Endothelial cell of umbilical vein (primary cell): ENCODE measurements around the gene NOTCH1.

Experiments
- CTCF ChIP-seq, 2 donors: IDR thresholded peaks; 1 replicate in 1 of 2; 2 replicates in 1 of 2; pipeline ENCODE4 v1.5.1; 2011; ENCODE audit warnings: low read length in 2 of 2, mild to moderate bottlenecking in 2 of 2, moderate library complexity in 2 of 2, control low read depth in 1 of 2, inconsistent platforms in 1 of 2, low read depth in 1 of 2; ENCODE audit not compliant: insufficient read depth in 1 of 2; ENCODE audit errors: extremely low read depth in 1 of 2
- POLR2A ChIP-seq: IDR thresholded peaks from 2 replicates; pipeline ENCODE4 v1.6.1; 2012; ENCODE audit warnings: low read depth, mild to moderate bottlenecking, control low read depth, low read length

- no peak for TF ChIP-seq POLR2A
- TF ChIP-seq CTCF (IDR thresholded peaks at IDR 0.05; ENCODE audit: extremely low read depth in 1 of 2, insufficient read depth in 1 of 2, low read depth in 1 of 2, low read length in 2 of 2) = no peak
Measured at GRCh38 chr9:136507992-136508375, 37.9 kb downstream of the NOTCH1 start.
